GM21526 (cell line): ENCODE data around the gene ESPN.
"Not testable (repeated sequence)": the region's sequence is repeated elsewhere in the genome, so short reads cannot be mapped to it uniquely, and the experiment has no call there.

ENCODE experiments used
- ATAC-seq: cut with Tn5 transposase; IDR thresholded peaks from one replicate; pipeline ENCODE4 v1.9.1; 2021; ENCODE audit warnings: moderate library complexity; ENCODE audit not compliant: unreplicated experiment, low FRiP score

The ESPN gene

GRCh38 chr1:6491966-6492365, 67.4 kb downstream of the ESPN start:
- no peak for ATAC-seq

- not testable (repeated sequence) for ATAC-seq
These were observed 69.3 kb downstream of the ESPN start for GRCh38 chr1:6493834-6494223.

- no peak for ATAC-seq
These were observed 70.1 kb downstream of the ESPN start for GRCh38 chr1:6494627-6495026.

GRCh38 chr1:6495041-6495441, 70.5 kb downstream of the ESPN start:
- no peak for ATAC-seq

GRCh38 chr1:6495540-6496364, 71.2 kb downstream of the ESPN start:
- ATAC-seq = no peak

- no peak for ATAC-seq
These were observed 71.8 kb downstream of the ESPN start for GRCh38 chr1:6496365-6496721.

- no peak for ATAC-seq
These were observed 72.3 kb downstream of the ESPN start for GRCh38 chr1:6496890-6497214.

GRCh38 chr1:6497215-6497866, 72.8 kb downstream of the ESPN start:
- no peak for ATAC-seq

- no peak for ATAC-seq
These were observed 73.4 kb downstream of the ESPN start for GRCh38 chr1:6497867-6498575.

- ATAC-seq = no peak
These were observed 74.1 kb downstream of the ESPN start for GRCh38 chr1:6498576-6499111.

- ATAC-seq = no peak
These were observed 74.7 kb downstream of the ESPN start for GRCh38 chr1:6499296-6499695.

GRCh38 chr1:6500544-6501278, 76.1 kb downstream of the ESPN start:
- ATAC-seq = no peak

- no peak for ATAC-seq
These were observed 76.8 kb downstream of the ESPN start for GRCh38 chr1:6501279-6501813.

- no peak for ATAC-seq
These were observed 77.7 kb downstream of the ESPN start for GRCh38 chr1:6502000-6502891.

GRCh38 chr1:6503884-6504602, 79.5 kb downstream of the ESPN start:
- ATAC-seq = no peak

GRCh38 chr1:6504887-6505286, 80.3 kb downstream of the ESPN start:
- no peak for ATAC-seq

GRCh38 chr1:6505367-6506209, 81.0 kb downstream of the ESPN start:
- ATAC-seq = no peak
